ENCODE results near the gene COL6A3. TPM values are rescaled to one million over a fixed set of nuclear protein-coding genes. Genes with fewer than 3 reads are reported as not detected.

The COL6A3 gene
- total RNA-seq, 1 experiment from 2014 or later = 0.57 TPM

DNA sequence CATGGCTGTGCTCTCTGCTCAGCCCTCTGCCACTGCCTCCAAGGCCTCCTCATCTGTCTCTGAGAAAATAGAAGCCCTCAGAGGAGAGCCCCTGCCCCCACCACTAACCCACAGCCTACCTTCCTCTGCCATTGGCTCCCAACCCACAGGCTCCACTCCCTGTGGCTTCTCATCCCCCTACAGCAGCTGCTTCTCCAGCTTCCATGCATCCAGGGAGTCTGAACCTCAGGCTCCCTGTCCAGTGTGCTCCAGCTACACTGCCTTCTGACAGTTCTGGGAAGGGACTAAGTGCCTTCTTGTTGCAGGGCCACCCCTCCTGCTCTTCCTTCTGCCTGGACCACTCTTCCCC lies 29.3 kb downstream of the COL6A3 start:
- H3K27me3 ChIP-seq (ENCODE audit: insufficient read depth, low read depth) = peaks cover 81% of the 10 kb centered on the region
- no peak overlapping the region for H3K4me2 ChIP-seq

DNA sequence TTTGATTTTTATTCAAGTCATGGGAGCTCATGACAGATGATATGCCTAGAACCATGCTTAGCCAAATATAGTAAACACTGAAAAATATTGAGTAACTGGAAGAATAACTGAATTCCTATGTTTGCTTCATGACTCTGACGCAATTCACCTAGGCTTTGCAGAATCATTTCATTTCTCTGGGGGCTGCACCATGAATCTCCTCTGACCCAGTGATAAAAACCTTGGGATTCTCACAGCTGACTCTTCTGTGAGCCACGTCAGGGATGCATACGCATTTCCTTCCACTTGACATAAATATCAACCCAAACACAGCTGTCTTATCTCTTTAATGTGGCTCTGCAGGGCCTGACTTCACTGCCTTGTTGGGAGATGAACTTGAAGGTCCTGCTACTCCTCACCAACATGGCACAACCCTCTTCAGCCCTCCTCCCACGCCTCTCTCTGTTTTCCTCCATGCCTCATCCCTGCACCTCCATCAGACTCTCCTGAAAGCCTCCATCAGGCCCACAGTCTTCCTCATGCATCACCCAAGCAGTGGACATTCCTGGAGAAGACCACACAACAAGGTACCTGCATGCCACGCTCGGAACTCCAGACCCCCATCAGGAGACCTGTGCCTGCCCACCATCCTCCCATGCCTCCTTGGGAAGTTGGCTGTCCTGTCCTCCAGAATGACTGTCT lies 29.8 kb downstream of the COL6A3 start:
- no TSS peak for BruUV-seq (replicated peaks)
- TF ChIP-seq, protein P1, sequence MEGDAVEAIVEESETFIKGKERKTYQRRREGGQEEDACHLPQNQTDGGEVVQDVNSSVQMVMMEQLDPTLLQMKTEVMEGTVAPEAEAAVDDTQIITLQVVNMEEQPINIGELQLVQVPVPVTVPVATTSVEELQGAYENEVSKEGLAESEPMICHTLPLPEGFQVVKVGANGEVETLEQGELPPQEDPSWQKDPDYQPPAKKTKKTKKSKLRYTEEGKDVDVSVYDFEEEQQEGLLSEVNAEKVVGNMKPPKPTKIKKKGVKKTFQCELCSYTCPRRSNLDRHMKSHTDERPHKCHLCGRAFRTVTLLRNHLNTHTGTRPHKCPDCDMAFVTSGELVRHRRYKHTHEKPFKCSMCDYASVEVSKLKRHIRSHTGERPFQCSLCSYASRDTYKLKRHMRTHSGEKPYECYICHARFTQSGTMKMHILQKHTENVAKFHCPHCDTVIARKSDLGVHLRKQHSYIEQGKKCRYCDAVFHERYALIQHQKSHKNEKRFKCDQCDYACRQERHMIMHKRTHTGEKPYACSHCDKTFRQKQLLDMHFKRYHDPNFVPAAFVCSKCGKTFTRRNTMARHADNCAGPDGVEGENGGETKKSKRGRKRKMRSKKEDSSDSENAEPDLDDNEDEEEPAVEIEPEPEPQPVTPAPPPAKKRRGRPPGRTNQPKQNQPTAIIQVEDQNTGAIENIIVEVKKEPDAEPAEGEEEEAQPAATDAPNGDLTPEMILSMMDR (conservative IDR thresholded peaks at IDR 0.05) = no peak
- TF ChIP-seq EZH2 (IDR thresholded peaks at IDR 0.05; ENCODE audit: low read depth) = no peak

More for the DNA sequence above, 29.3 kb downstream of the COL6A3 start:
- H3K9me3 ChIP-seq (ENCODE audit: insufficient read depth, low read depth) = no peaks in the 10 kb centered on the region
- no peak overlapping the region for H3K4me3 ChIP-seq
- TF ChIP-seq, protein P1 (conservative IDR thresholded peaks at IDR 0.05) = no peak
- no peak for TF ChIP-seq EZH2 (IDR thresholded peaks at IDR 0.05; ENCODE audit: low read depth)
- BruUV-seq (replicated peaks) = no TSS peak
- no peak for DNase-seq
- no peaks in the 10 kb centered on the region for H3K4me1 ChIP-seq (replicated peaks; ENCODE audit: insufficient read depth)
- H3K36me3 ChIP-seq (ENCODE audit: low read depth) = no peaks in the 10 kb centered on the region
- ChIA-PET CTCF (no interaction called here), POLR2A (ENCODE audit: unreplicated experiment) (no interaction called here)
- H3K79me2 ChIP-seq (ENCODE audit: low read depth) = no peaks in the 10 kb centered on the region
- no peak overlapping the region for H3K27ac ChIP-seq
- intact Hi-C loops (cut with micrococcal nuclease; ENCODE audit: unreplicated experiment) = no loop called here
- H3K9me2 ChIP-seq (ENCODE audit: insufficient read depth) = no peaks in the 10 kb centered on the region
- no peaks in the 10 kb centered on the region for H4K20me1 ChIP-seq (ENCODE audit: insufficient read depth)
- no peaks in the 10 kb centered on the region for H3F3A ChIP-seq (ENCODE audit: insufficient read depth, low read depth)
- H2AFZ ChIP-seq = no peak overlapping the region

DNA sequence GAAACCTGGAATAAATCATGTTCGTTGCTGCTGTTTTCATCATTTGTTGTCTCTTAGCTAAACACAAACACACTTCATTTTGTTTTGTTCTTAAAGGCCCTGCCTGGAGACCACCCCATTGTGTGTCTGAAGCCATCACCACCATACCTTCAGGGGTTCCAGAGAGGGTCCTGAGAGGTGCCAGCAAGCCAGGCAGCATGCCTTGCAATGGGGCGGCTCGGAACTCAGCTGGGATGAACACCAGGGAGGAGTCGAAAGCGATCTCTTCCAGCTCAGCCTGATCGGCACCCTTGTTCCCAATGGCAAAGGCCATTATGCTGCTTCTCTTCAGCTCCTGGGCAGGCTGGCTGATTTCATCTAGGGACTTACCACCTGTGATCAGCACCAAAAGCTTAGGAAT lies 33.2 kb downstream of the COL6A3 start:
- Histone ChIP-seq H4K20me1 (ENCODE audit: insufficient read depth) (no peaks in the 10 kb centered on the region), H3K79me2 (ENCODE audit: low read depth) (no peaks in the 10 kb centered on the region), H3K4me2 (no peak overlapping the region), H3K9me2 (ENCODE audit: insufficient read depth) (no peaks in the 10 kb centered on the region), H3F3A (ENCODE audit: insufficient read depth, low read depth) (no peaks in the 10 kb centered on the region), H3K27ac (no peak overlapping the region), H2AFZ (no peak overlapping the region), H3K4me1 (replicated peaks; ENCODE audit: insufficient read depth) (no peaks in the 10 kb centered on the region), H3K36me3 (ENCODE audit: low read depth) (no peaks in the 10 kb centered on the region), H3K4me3 (no peak overlapping the region), H3K27me3 (ENCODE audit: insufficient read depth, low read depth) (peaks cover 94% of the 10 kb centered on the region), H3K9me3 (ENCODE audit: insufficient read depth, low read depth) (no peaks in the 10 kb centered on the region)
- TF ChIP-seq, protein P1 (conservative IDR thresholded peaks at IDR 0.05) = no peak
- TF ChIP-seq EZH2 (IDR thresholded peaks at IDR 0.05; ENCODE audit: low read depth) = no peak
- intact Hi-C loops (cut with micrococcal nuclease; ENCODE audit: unreplicated experiment) = no loop called here
- no TSS peak for BruUV-seq (replicated peaks)
- ChIA-PET CTCF (interaction anchor here (0.6 kb wide), 1 partner anchor 215 kb away, joined by 3 read pairs; no protein-coding TSS in a partner anchor), POLR2A (ENCODE audit: unreplicated experiment) (no interaction called here)
- no peak for DNase-seq

More for the DNA sequence above, 29.8 kb downstream of the COL6A3 start:
- no peaks in the 10 kb centered on the region for H3K9me3 ChIP-seq (ENCODE audit: insufficient read depth, low read depth)
- no peaks in the 10 kb centered on the region for H4K20me1 ChIP-seq (ENCODE audit: insufficient read depth)
- H3K36me3 ChIP-seq (ENCODE audit: low read depth) = no peaks in the 10 kb centered on the region
- H3K27ac ChIP-seq = no peak overlapping the region
- H3K4me3 ChIP-seq = no peak overlapping the region
- H3K9me2 ChIP-seq (ENCODE audit: insufficient read depth) = no peaks in the 10 kb centered on the region
- intact Hi-C loops (cut with micrococcal nuclease; ENCODE audit: unreplicated experiment) = no loop called here
- H3F3A ChIP-seq (ENCODE audit: insufficient read depth, low read depth) = no peaks in the 10 kb centered on the region
- no peaks in the 10 kb centered on the region for H3K79me2 ChIP-seq (ENCODE audit: low read depth)
- H3K4me2 ChIP-seq = no peak overlapping the region
- ChIA-PET POLR2A (ENCODE audit: unreplicated experiment) (no interaction called here), CTCF (interaction anchor here (0.6 kb wide), 1 partner anchor 238 kb away, joined by 3 read pairs; no protein-coding TSS in a partner anchor)
- H3K4me1 ChIP-seq (replicated peaks; ENCODE audit: insufficient read depth) = no peaks in the 10 kb centered on the region
- no peak overlapping the region for H2AFZ ChIP-seq
- peaks cover 86% of the 10 kb centered on the region for H3K27me3 ChIP-seq (ENCODE audit: insufficient read depth, low read depth)
- DNase-seq = no peak

All from PC-9 (cell line).